ELF-1 (cell line): ENCODE data around the gene CEP78.
"Not testable (repeated sequence)": the region's sequence is repeated elsewhere in the genome, so short reads cannot be mapped to it uniquely, and the experiment has no call there.

Source experiments
- DNase-seq: peaks from one replicate; pipeline ENCODE4 v3.0.0-alpha.2; 2016; ENCODE audit warnings: low read depth, low spot score

The CEP78 gene

DNA sequence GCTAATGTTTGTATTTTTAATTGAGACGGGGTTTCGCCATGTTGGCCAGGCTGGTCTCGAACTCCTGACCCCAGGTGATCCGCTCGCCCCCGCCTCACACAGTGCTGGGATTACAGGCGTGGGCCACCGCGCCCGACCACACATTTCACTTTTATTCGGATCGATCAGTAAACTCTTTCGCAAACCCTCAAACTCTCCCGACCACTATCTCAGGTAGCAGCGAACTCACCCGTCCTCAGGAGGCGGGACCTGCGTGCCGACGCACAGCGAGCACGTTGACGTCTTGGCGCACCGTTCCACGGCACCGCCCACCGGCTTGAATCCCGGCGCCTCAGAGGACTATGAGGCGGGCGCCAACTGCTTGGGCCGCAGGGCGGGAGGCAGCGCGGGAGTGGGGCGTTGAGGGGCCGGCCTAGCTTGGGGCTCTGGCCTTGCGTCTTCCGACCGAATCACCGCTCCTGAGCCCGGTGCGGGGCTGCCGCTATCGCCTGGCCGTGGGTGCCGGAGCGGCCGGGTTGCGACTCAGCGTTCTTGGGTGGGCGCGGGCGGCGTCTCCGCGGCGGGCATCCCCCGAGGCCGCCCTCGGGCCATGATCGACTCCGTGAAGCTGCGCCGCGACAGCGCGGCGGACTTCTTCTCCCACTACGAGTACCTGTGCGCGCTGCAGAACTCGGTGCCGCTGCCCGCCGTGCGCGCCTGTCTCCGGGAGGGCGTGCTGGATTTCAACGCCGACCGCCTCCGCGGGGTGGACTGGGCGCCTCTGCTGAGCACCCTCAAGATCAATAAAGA is at the start of gene CEP78:
CEP78 (plus strand) TSS at position 314 of the 789 bp plus-strand sequence; CDS start at position 590, 276 bp downstream.
- DNase-seq, result peak; percentile 95

DNA sequence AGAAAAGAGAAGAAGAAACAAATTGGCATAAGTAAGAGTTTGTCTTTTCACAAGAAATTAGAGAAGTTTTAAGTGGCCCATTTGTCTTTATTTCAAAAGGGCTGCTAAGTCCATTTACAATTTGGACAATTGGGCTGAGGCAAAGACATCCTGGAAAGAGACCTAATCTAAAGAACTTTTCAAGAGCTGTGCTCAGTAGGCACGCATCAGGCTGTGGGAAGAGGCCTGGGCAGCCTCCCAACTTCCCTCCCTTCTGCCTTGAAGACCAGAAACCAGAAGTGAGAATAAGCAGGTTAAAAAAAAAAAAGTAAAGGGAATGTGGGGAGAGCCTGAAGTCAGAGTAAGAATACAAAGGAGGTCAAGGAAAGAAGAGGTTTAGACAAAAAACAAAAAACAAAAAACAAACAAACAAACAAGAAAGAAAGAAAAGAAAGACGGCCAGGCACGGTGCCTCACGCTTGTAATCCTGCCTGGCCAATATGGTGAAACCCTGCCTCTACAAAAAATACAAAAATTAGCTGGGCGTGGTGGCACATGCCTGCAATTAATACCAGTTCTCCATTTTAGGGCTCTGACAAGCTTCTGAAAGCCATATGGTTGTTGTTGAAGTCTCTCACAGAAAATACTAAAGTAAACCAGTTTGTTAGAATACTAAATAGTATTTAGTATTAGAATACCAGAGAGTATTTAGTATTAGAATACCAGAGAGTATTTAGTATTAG is 48.0 kb upstream of the CEP78 start:
- no peak for DNase-seq

GRCh38 chr9:78188594-78188993 is 47.3 kb upstream of the CEP78 start:
- no peak for DNase-seq

DNA sequence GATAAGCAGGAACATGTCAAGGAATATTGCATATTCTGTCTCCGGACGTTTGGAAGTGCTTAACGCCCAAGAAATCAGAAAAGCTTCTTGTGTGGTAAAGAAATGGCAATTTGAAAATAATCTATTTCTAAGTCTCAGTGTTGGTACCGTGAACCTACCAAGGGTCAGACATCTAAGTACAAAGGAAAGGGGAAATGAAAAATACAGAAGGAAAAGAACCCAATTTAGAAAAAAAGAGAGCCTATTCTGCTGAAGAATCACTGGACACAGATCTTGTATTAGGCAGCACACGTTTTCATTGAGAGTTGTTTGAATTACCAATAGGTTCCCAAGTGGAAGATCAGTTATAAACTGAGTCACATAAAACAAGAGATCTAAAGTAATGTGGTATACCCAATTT is 46.9 kb upstream of the CEP78 start:
- DNase-seq, result no peak

DNA sequence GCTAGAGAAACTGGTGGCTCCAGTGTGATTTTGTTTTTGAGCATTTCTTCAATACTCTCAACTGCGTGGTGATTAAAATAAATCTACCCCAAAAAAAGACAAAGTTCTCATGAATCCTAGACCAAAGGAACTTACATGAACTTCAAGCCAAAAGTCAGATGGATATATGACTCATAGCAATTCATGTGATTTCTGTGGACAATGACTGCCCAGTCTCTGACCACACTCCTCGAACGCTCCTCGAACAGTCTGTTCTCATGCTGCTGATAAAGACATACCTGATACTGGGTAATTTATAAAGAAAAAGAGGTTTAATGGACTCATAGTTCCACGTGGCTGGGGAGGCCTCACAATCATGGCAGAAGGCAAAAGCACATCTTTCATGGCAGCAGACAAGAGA is 46.4 kb upstream of the CEP78 start:
- DNase-seq, result no peak

GRCh38 chr9:78191931-78192330 is 43.9 kb upstream of the CEP78 start:
- DNase-seq, result no peak

DNA sequence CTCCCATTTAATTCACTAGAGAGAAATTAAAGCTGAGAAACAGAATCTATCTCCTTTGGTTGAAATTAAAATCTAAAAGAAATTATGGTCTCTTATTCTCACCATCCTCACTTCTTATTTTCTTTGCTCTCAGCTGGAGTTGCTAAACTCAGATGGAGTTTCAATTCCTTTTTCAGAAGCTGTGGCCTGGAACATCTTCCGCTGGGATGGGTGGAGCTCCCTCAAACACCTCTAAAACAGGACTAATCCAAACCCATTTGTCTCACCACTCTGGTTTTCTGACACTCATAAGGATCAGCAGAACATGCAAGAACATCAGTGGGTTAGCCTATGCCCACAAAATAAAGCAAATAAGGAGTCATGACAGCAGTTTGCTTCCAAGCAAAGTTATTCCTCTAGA is 39.6 kb upstream of the CEP78 start:
- no peak for DNase-seq

DNA sequence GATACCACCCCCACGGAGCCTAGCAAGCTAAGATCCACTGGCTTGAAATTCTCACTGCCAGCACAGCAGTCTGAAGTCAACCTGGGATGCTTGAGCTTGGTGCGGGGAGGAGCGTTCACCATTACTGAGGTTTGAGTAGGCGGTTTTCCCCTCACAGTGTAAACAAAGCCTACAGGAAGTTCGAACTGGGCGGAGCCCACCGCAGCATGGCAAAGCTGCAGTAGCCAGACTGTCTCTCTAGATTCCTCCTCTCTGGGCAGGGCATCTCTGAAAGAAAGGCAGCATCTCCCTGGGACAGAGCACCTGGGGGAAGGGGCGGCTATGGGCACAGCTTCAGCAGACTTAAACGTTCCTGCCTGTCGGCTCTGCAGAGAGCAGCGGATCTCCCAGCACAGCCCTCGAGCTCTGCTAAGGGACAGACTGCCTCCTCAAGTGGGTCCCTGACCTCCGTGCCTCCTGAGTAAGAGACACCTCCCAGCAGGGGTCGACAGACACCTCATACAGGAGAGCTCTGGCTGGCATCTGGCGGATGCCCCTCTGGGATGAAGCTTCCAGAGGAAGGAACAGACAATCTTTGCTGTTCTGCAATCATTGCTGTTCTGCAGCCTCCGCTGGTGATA is 34.6 kb upstream of the CEP78 start:
- DNase-seq, result peak; percentile 68

GRCh38 chr9:78207319-78207718 is 28.6 kb upstream of the CEP78 start:
- DNase-seq, result no peak

GRCh38 chr9:78207901-78208300 is 28.0 kb upstream of the CEP78 start:
- no peak for DNase-seq

GRCh38 chr9:78209127-78209526 is 26.7 kb upstream of the CEP78 start:
- DNase-seq, result no peak

- DNase-seq, result no peak
These were observed 25.0 kb upstream of the CEP78 start for GRCh38 chr9:78210841-78211301.

DNA sequence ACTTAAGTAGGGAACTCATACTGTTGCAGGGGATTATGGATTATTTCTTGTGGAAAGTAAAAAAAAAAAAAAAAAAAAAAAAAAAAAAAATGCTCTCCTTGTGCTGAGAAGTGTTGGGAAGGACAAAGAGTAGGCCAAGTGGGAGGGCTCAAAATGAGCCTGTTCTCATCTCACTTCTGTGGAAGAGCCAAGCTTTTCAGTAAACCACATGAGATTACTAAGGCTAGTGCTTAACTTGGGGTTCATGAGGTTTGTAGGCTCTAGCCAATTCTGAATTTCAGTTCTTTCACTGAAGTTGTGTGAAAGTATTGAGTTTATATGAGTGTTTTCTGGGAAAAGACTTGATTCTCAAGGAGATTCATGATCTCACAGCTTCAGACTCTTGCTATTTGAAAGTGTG is 23.0 kb upstream of the CEP78 start:
- peak; percentile 28 for DNase-seq

DNA sequence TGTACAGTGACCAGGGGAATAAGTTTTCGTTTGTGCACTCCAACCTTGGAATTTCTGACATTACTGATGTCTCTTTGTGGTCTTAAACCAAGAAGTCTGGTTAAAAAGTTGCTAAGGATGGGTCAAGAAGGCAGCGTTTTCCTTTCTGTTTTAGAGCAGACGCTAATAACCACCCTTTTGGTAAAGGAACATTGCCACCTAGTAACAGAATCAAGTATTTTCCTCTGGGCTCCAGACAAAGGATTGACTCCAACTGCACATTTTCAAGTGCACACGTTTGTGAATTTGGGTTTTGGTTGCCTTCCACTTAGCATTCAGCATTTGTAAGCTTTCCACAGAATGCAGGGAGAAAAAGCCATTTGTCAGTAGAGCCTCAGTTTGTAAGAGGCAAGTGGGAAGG is 22.2 kb upstream of the CEP78 start:
- DNase-seq, result no peak

- DNase-seq, result no peak
These were observed 21.4 kb upstream of the CEP78 start for GRCh38 chr9:78214492-78214891.

- DNase-seq, result no peak
These were observed 20.2 kb upstream of the CEP78 start for GRCh38 chr9:78215706-78216105.

- DNase-seq, result no peak
These were observed 17.0 kb upstream of the CEP78 start for GRCh38 chr9:78218890-78219289.

DNA sequence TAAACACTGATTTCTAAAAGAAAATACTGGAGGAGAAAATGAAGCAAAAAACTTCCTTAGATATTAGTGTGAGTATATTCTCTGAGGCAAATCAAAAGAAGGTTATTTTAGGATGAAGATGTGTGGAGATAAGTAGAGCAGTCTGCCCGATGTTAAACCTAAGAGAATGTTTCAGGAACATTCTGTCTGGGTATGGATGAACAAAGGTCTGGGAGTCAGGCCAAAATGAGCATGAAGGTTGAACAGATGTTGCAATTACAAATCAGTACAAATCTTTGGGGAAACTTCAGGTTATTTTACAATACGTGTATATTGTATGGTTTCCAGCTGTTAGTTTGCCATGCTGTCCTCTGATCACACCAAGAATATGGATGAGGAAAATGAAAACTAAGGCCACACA is 14.4 kb upstream of the CEP78 start:
- DNase-seq, result no peak

DNA sequence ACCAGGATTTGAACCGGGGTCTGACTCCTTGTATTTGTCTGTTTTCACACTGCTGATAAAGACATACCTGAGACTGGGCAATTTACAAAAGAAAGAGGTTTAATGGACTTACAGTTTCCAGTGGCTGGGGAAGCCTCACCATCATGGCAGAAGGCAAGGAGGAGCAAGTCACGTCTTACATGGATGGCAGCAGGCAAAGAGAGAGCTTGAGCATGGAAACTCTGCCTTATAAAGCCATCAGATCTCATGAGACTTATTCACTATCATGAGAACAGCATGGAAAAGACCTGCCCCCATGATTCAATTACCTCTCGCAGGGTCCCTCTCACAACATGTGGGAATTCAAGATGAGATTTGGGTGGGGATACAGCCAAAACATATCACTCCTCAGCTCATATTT is 14.0 kb upstream of the CEP78 start:
- not testable (repeated sequence) for DNase-seq

DNA sequence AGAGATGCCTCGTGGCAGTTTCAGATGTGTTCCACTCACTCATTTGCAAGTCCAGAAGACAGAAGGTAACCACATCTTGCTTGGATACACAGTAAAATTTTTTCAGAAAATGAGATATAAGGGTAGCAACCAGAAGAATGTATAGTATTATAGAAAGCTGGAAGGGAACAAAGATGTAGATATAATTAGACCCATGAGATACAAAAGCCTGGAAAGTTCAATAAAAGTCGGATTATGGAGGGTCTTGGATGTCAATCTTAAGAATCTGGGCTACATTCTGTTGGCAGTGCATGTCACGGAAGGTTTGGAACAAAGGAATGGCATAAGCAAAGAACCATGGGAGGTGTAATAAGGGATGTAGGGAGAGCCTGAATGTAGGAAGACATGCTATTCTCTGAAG is 5.1 kb upstream of the CEP78 start:
- DNase-seq, result no peak

- not testable (repeated sequence) for DNase-seq
These were observed 3.4 kb upstream of the CEP78 start for GRCh38 chr9:78232471-78232870.

DNA sequence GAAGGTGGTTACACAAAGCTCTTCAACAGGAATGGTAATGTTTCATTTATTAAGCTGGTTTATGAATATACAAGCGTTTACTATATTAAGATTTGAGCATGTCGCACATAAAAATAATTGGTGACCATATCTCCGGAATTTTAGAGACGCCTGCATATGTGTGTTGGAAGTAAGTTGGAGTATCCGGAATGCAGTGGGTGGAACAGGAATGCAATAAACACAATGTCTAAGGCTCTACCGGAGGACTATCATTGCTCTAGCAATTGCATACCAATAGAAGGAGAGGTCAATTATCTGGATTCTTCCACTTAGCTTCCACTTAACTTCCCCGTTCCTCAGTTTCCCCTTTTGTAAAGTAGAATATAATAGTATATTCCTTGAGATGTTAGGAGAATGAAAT is 1.1 kb upstream of the CEP78 start:
- DNase-seq, result no peak
